ENCODE measurements around the gene ZNF652. TPM values are rescaled to one million over a fixed set of nuclear protein-coding genes. Genes with fewer than 3 reads are reported as not detected.

ZNF652 gene
- total and polyA plus RNA-seq, 2 of the 4 experiments (the other 2 are of a cell fraction): 3.6 to 8.8 TPM

DNA sequence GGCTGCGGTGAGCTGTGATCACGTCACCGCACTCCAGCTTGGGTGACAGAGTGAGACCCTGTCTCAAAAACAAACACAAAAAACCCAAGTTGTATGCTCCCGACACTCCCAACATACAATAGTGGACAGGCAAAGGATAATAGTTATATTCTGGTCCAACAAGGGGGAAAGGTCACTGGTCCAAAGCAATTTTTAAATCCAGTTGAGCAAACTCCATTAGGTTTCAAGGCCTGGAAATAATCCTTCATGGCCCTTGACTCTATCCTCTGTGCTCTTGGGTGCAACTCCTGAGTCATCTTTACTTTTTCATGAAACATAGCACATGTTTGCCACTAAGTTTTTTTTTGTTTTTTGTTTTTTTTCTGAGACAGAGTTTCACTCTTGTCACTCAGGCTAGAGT lies 81.1 kb downstream of the ZNF652 start:
- ATAC-seq (ENCODE audit: low read depth): no peak
- WGBS, 2 experiments (ENCODE audit: extremely low coverage in 2 of 2, insufficient read length in 1 of 2): no CpG with 5 or more reads among the region's 4 CpGs
- CTCF ChIA-PET: interaction anchor here (0.7 to 3.2 kb wide), 2 partner anchors 10 to 177 kb away, joined by 4 to 8 read pairs; no protein-coding TSS in a partner anchor

More for the DNA sequence above, 81.1 kb downstream of the ZNF652 start:
- TF ChIP-seq, protein P1, sequence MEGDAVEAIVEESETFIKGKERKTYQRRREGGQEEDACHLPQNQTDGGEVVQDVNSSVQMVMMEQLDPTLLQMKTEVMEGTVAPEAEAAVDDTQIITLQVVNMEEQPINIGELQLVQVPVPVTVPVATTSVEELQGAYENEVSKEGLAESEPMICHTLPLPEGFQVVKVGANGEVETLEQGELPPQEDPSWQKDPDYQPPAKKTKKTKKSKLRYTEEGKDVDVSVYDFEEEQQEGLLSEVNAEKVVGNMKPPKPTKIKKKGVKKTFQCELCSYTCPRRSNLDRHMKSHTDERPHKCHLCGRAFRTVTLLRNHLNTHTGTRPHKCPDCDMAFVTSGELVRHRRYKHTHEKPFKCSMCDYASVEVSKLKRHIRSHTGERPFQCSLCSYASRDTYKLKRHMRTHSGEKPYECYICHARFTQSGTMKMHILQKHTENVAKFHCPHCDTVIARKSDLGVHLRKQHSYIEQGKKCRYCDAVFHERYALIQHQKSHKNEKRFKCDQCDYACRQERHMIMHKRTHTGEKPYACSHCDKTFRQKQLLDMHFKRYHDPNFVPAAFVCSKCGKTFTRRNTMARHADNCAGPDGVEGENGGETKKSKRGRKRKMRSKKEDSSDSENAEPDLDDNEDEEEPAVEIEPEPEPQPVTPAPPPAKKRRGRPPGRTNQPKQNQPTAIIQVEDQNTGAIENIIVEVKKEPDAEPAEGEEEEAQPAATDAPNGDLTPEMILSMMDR (conservative IDR thresholded peaks at IDR 0.05; ENCODE audit: low read depth, low read length): no peak
- TF ChIP-seq, protein P2, sequence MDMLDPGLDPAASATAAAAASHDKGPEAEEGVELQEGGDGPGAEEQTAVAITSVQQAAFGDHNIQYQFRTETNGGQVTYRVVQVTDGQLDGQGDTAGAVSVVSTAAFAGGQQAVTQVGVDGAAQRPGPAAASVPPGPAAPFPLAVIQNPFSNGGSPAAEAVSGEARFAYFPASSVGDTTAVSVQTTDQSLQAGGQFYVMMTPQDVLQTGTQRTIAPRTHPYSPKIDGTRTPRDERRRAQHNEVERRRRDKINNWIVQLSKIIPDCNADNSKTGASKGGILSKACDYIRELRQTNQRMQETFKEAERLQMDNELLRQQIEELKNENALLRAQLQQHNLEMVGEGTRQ (IDR thresholded peaks at IDR 0.05; ENCODE audit: low read depth, low read length): no peak
- TF ChIP-seq BHLHE40 (IDR thresholded peaks at IDR 0.05; ENCODE audit: low read depth, low read length): no peak
- no peak for TF ChIP-seq RAD21 (IDR thresholded peaks at IDR 0.05; ENCODE audit: low read length)
- TF ChIP-seq FOS (IDR thresholded peaks at IDR 0.05; ENCODE audit: low read depth, low read length): no peak
- TF ChIP-seq NFE2L2 (IDR thresholded peaks at IDR 0.05; ENCODE audit: low read depth, low read length): no peak
- TF ChIP-seq MAFK (IDR thresholded peaks at IDR 0.05; ENCODE audit: low read depth, low read length): no peak
- no peak for TF ChIP-seq SMC3 (IDR thresholded peaks at IDR 0.05; ENCODE audit: low read depth, low read length)
- no peak for TF ChIP-seq CEBPB (IDR thresholded peaks at IDR 0.05; ENCODE audit: low read depth, low read length)
- TF ChIP-seq MAZ (IDR thresholded peaks at IDR 0.05; ENCODE audit: borderline replicate concordance, low read depth, low read length): no peak
- TF ChIP-seq MXI1 (IDR thresholded peaks at IDR 0.05; ENCODE audit: borderline replicate concordance, low read depth, low read length): no peak
- no peak overlapping the region for H2BK120ac ChIP-seq (ENCODE audit: low read depth, low read length)
- in situ Hi-C loops (cut with MboI; ENCODE audit: low sequenced_read_pairs) (no loop called here), intact Hi-C loops (cut with micrococcal nuclease) (no loop called here), dilution Hi-C loops (cut with HindIII; ENCODE audit: low sequenced_read_pairs, unreplicated experiment) (no loop called here)
- no peaks in the 10 kb centered on the region for H3K36me3 ChIP-seq (ENCODE audit: control insufficient read depth, insufficient read depth, low read length)
- no peak overlapping the region for H2BK5ac ChIP-seq (ENCODE audit: low read depth, low read length, poor library complexity, severe bottlenecking)
- no peak overlapping the region for H2BK20ac ChIP-seq (ENCODE audit: low read depth, low read length)
- peaks cover 5% of the 10 kb centered on the region; the same call in 1 of the 2 replicates for H3K9me3 ChIP-seq (ENCODE audit: control insufficient read depth, insufficient read depth, low read length)
- no peak overlapping the region for H4K5ac ChIP-seq (ENCODE audit: low read depth, low read length)
- no peak overlapping the region for H3K27ac ChIP-seq (ENCODE audit: insufficient read depth, low read length)
- H3K18ac ChIP-seq (ENCODE audit: low read depth, low read length): no peak overlapping the region
- H3K9me1 ChIP-seq (ENCODE audit: insufficient read depth, low read length): no peaks in the 10 kb centered on the region
- peaks cover 2% of the 10 kb centered on the region for H3K27me3 ChIP-seq (ENCODE audit: control insufficient read depth, insufficient read depth, low read length)
- no peak overlapping the region for H2AK9ac ChIP-seq (replicated peaks; ENCODE audit: low read depth, low read length, poor library complexity)
- no peak overlapping the region for H2AK5ac ChIP-seq (ENCODE audit: low read depth, low read length)
- no TSS peak for BruUV-seq (replicated peaks)
- no peak overlapping the region for H3K14ac ChIP-seq (replicated peaks; ENCODE audit: low read depth, low read length)
- POLR2A ChIA-PET (ENCODE audit: unreplicated experiment): no interaction called here
- H3K4me2 ChIP-seq (ENCODE audit: low read depth, low read length): no peak overlapping the region
- no peak overlapping the region for H2BK15ac ChIP-seq (ENCODE audit: low read depth, low read length)
- no peak overlapping the region for H4K8ac ChIP-seq (ENCODE audit: low read depth in 2 of 2, low read length in 2 of 2)
- no peak overlapping the region for H3K4ac ChIP-seq (ENCODE audit: low read depth, low read length)
- no peak overlapping the region for H3K9ac ChIP-seq (ENCODE audit: low read depth, low read length)
- no peak overlapping the region for H4K91ac ChIP-seq (ENCODE audit: insufficient read depth, low read depth, low read length)
- H4K20me1 ChIP-seq (ENCODE audit: insufficient read depth, low read length): no peaks in the 10 kb centered on the region
- H3K4me3 ChIP-seq (ENCODE audit: insufficient read depth, low read depth, low read length): no peak overlapping the region
- DNase-seq: no peak
- H3K23ac ChIP-seq (ENCODE audit: low read depth, low read length): no peak overlapping the region
- H3K56ac ChIP-seq (ENCODE audit: extremely low read depth, insufficient read depth, low read length): no peak overlapping the region
- H2AFZ ChIP-seq (replicated peaks; ENCODE audit: low read length, poor library complexity): no peak overlapping the region
- H3K4me1 ChIP-seq (ENCODE audit: control insufficient read depth, insufficient read depth, low read length): no peaks in the 10 kb centered on the region
- no peaks in the 10 kb centered on the region for H3K79me1 ChIP-seq (ENCODE audit: low read depth in 1 of 2, low read length in 2 of 2)

All from IMR-90 (cell line).